A549 (cell line): ENCODE results near the gene ARPC2. TPM values are rescaled to one million over a fixed set of nuclear protein-coding genes. Genes with fewer than 3 reads are reported as not detected.

ENCODE experiments used
- ATAC-seq, 2 experiments: fragments of 200-7000 bp in 1 of 2; fragments of >200 bp in 1 of 2; cut with Nextera tagmentation in 1 of 2; cut with Tn5 transposase in 1 of 2; 3 replicates each; pipeline versions ENCODE4 v1.8.0 to v1.9.1; 2018 to 2020; ENCODE audit warnings: mild to moderate bottlenecking in 1 of 2, moderate library complexity in 1 of 2
- CTCF ChIA-PET: fragments of 300-600 bp; sonication (Branson Sonifier 250); formaldehyde crosslinking; extraction: SDS; loops from one replicate; lab custom pipeline; 2021; ENCODE audit warnings: antibody characterized with exemption, inconsistent platforms; lab: Yijun Ruan, JAX
- POLR2A ChIA-PET: fragments of 350-600 bp; formaldehyde crosslinking; extraction: SDS; loops from one replicate; lab custom pipeline; 2021; ENCODE audit warnings: antibody characterized with exemption, inconsistent platforms; lab: Yijun Ruan, JAX
- DNase-seq, 2 experiments: peaks; one replicate each; pipeline versions ENCODE4 v3.0.0 to v3.0.0-alpha.2; 2011 to 2016; ENCODE audit warnings: low read depth in 1 of 2, low spot score in 1 of 2
- FAIRE-seq: peaks from 2 replicates; lab custom pipeline; 2011; peaks lifted over from hg19 to GRCh38; lab: Jason Lieb, UNC
- H3K27ac ChIP-seq, 2 experiments: fragments of >200 bp; sonication (Bioruptor Twin); formaldehyde crosslinking; 3 replicates each; pipeline ENCODE4 v1.5.1; 2016 to 2017
- H3K4me1 ChIP-seq: fragments of >200 bp; sonication (Bioruptor Twin); formaldehyde crosslinking; 3 replicates; pipeline ENCODE4 v1.6.1; 2016
- H3K4me2 ChIP-seq: fragments of >200 bp; sonication (Bioruptor Twin); formaldehyde crosslinking; 3 replicates; pipeline ENCODE4 v1.6.1; 2016
- H3K4me3 ChIP-seq: fragments of >200 bp; sonication (Bioruptor Twin); formaldehyde crosslinking; 3 replicates; pipeline ENCODE4 v1.5.1; 2016
- H3K9me3 ChIP-seq: fragments of >200 bp; sonication (Bioruptor Twin); formaldehyde crosslinking; 3 replicates; pipeline ENCODE4 v1.6.1; 2016
- CEBPB ChIP-seq, 2 experiments: fragments of >200 bp in 1 of 2; sonication (Bioruptor Twin) in 1 of 2; formaldehyde crosslinking in 1 of 2; IDR thresholded peaks; 2 replicates each; pipeline ENCODE4 v1.6.1; 2012 to 2016
- CHD2 ChIP-seq: fragments of 150-350 bp; IDR thresholded peaks from 2 replicates; pipeline ENCODE4 v1.6.1; 2014; ENCODE audit warnings: low read length; ENCODE audit not compliant: partially characterized antibody
- CHD4 ChIP-seq: fragments of 200-600 bp; sonication (generic); IDR thresholded peaks from 2 replicates; pipeline ENCODE4 v1.6.1; 2016; ENCODE audit warnings: antibody characterized with exemption, mild to moderate bottlenecking, borderline replicate concordance
- EHMT2 ChIP-seq: fragments of 200-600 bp; sonication (generic); IDR thresholded peaks from 2 replicates; pipeline ENCODE4 v1.6.1; 2016; ENCODE audit warnings: antibody characterized with exemption, low read depth, mild to moderate bottlenecking, moderate library complexity
- ELK1 ChIP-seq: fragments of 150-350 bp; IDR thresholded peaks from 2 replicates; pipeline ENCODE4 v1.6.1; 2014; ENCODE audit warnings: low read depth, mild to moderate bottlenecking, low read length
- HEYL ChIP-seq: fragments of 250-450 bp; sonication (Bioruptor Pico); IDR thresholded peaks from 2 replicates; pipeline ENCODE4 v1.8.0; 2021; ENCODE audit warnings: mild to moderate bottlenecking, moderate library complexity
- HOXA7 ChIP-seq: fragments of 250-450 bp; sonication (Bioruptor Pico); IDR thresholded peaks from 2 replicates; pipeline ENCODE4 v1.5.0; 2020; ENCODE audit warnings: mild to moderate bottlenecking, moderate library complexity
- HOXB5 ChIP-seq: fragments of 250-450 bp; sonication (Bioruptor Pico); IDR thresholded peaks from 2 replicates; pipeline ENCODE4 v1.5.0; 2020; ENCODE audit warnings: mild to moderate bottlenecking, moderate library complexity
- JUN ChIP-seq, 2 experiments: fragments of >200 bp; sonication (Bioruptor Twin); formaldehyde crosslinking; IDR thresholded peaks; 2 replicates in 1 of 2; 3 replicates in 1 of 2; pipeline ENCODE4 v1.6.1; 2016 to 2017
- JUNB ChIP-seq: fragments of >200 bp; sonication (Bioruptor Twin); formaldehyde crosslinking; IDR thresholded peaks from 2 replicates; pipeline ENCODE4 v1.6.1; 2016
- KDM1A ChIP-seq: fragments of 200-600 bp; sonication (generic); IDR thresholded peaks from 2 replicates; pipeline ENCODE4 v1.6.1; 2016; ENCODE audit warnings: low read depth, mild to moderate bottlenecking
- MAX ChIP-seq: IDR thresholded peaks from 2 replicates; pipeline ENCODE4 v1.6.1; 2012
- MAZ ChIP-seq: fragments of 150-350 bp; IDR thresholded peaks from 2 replicates; pipeline ENCODE4 v1.6.1; 2014; ENCODE audit warnings: antibody characterized with exemption, low read depth, low read length, borderline replicate concordance
- MYC ChIP-seq: IDR thresholded peaks from 2 replicates; pipeline ENCODE4 v1.6.1; 2012; ENCODE audit warnings: mild to moderate bottlenecking, inconsistent platforms, low read length, improper control_type of control experiment, borderline replicate concordance
- NFE2L2 ChIP-seq: fragments of 150-350 bp; conservative IDR thresholded peaks from 2 replicates; pipeline ENCODE4 v1.6.1; 2014; ENCODE audit warnings: low read length
- NPAS2 ChIP-seq: fragments of 250-450 bp; sonication (Bioruptor Pico); IDR thresholded peaks from 2 replicates; pipeline ENCODE4 v1.8.0; 2022; ENCODE audit warnings: mild to moderate bottlenecking, moderate library complexity, borderline replicate concordance
- POLR2A ChIP-seq: IDR thresholded peaks from 2 replicates; pipeline ENCODE4 v1.6.1; 2012; ENCODE audit warnings: mild to moderate bottlenecking, low read length
- POLR2AphosphoS2 ChIP-seq: conservative IDR thresholded peaks from 2 replicates; pipeline ENCODE4 v1.6.1; 2012; ENCODE audit warnings: low read length, improper control_type of control experiment, inconsistent platforms
- RAD21 ChIP-seq, 2 experiments: fragments of >200 bp in 1 of 2; sonication (Bioruptor Twin) in 1 of 2; formaldehyde crosslinking in 1 of 2; IDR thresholded peaks in 1 of 2; conservative IDR thresholded peaks in 1 of 2; 2 replicates in 1 of 2; 3 replicates in 1 of 2; pipeline ENCODE4 v1.6.1; 2012 to 2018; ENCODE audit warnings: inconsistent platforms in 1 of 2
- RARB ChIP-seq: fragments of 250-450 bp; sonication (Bioruptor Pico); IDR thresholded peaks from 2 replicates; pipeline ENCODE4 v1.8.0; 2021; ENCODE audit warnings: mild to moderate bottlenecking, moderate library complexity
- RCOR1 ChIP-seq: fragments of 150-350 bp; IDR thresholded peaks from 2 replicates; pipeline ENCODE4 v1.6.1; 2014; ENCODE audit warnings: antibody characterized with exemption, low read length, low read depth
- SREBF2 ChIP-seq: fragments of 450-650 bp; IDR thresholded peaks from 2 replicates; pipeline ENCODE4 v1.6.1; 2014; ENCODE audit warnings: mild to moderate bottlenecking, moderate library complexity
- TFCP2L1 ChIP-seq: fragments of 250-450 bp; sonication (Bioruptor Pico); IDR thresholded peaks from 2 replicates; pipeline ENCODE4 v1.5.0; 2021; ENCODE audit warnings: mild to moderate bottlenecking
- ZNF302 ChIP-seq: fragments of 250-450 bp; sonication (Bioruptor Pico); IDR thresholded peaks from 2 replicates; pipeline ENCODE4 v1.9.0; 2021; ENCODE audit warnings: inconsistent platforms, mild to moderate bottlenecking, moderate library complexity
- WGBS: methylation state at CpG from one replicate; pipeline ENCODE4 v1.1.6; 2017; ENCODE audit errors: missing lambda C conversion rate; 5-methylcytosine and 5-hydroxymethylcytosine counted together
- polyA plus RNA-seq, 4 experiments: library from polyadenylated mRNA; depleted of rRNA in 3 of 4; stranded (reverse); fragments of >200 nt; fragmentation: RNase III in 1 of 4; extraction: RNeasy Plus Mini Kit Qiagen cat#74134 plus additional on column Dnase treatment in 1 of 4; gene quantifications; 2 replicates in 3 of 4; 3 replicates in 1 of 4; pipeline ENCODE4 v1.2.3, GENCODE V29; 2011 to 2017

ARPC2 gene
- polyA plus RNA-seq, 2 of the 4 experiments (the other 2 are of a cell fraction): 263 to 374 TPM

DNA sequence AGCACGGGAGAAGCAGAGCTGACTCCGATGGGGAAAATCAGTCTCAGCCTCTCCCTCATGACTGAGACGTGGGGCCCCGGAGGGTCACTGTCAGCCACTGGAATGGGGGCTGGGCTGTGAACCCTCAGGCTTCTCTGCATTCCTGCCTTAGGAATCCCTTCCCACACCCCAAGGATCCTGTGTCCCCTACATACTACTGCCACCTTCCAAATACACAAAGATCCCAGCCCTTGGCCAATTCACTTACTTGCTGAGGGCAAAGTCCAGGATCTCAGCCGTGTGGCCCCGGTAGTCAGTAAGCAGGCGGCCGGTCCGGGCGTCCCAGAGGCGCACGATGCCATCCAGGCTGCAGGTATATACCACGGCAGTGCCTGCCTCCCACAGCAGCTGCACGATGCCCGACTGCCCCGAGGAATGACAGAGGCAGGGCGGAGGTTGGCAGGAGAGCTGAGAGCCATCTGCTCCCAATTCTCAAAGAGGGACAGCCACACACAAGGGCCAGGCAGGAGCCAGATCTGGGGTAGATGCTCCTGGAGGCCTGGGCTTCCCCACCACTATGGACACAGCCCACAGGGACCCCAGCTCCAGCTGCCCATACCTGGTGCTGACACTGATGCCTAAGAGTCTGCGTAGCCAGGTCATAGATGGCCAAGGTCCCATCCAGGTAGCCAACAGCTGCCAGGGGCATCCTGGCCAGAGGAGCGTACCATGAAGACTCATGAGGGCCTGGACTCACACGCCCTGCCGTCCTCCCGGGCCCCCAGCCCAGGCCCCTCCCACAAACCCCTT, 48.0 kb downstream of the ARPC2 start:
- FAIRE-seq (no peak), DNase-seq (no peak), ATAC-seq (no peak)
- ChIA-PET CTCF (interaction anchor here (0.8 kb wide), 1 partner anchor 9 kb away, joined by 3 read pairs; no protein-coding TSS in a partner anchor), POLR2A (no interaction called here)
- TF ChIP-seq ZNF302 (CRISPR knock-in tag): no peak
- TF ChIP-seq POLR2AphosphoS2: no peak
- no peak for TF ChIP-seq NPAS2 (CRISPR knock-in tag)
- TF ChIP-seq POLR2A: no peak
- TF ChIP-seq RAD21 (conservative IDR thresholded peaks at IDR 0.05 in 1 of 2, IDR thresholded peaks at IDR 0.05 in 1 of 2): no peak
- TF ChIP-seq JUNB: no peak
- TF ChIP-seq HEYL (CRISPR knock-in tag): no peak
- TF ChIP-seq NFE2L2: no peak
- TF ChIP-seq JUN (IDR thresholded peaks at IDR 0.05): no peak
- no peak for TF ChIP-seq KDM1A
- TF ChIP-seq MYC: no peak
- no peak for TF ChIP-seq CHD2
- Histone ChIP-seq H3K4me3 (no peak overlapping the region), H3K4me1 (peaks cover 5% of the 10 kb centered on the region; the same call in 1 of the 3 replicates), H3K9me3 (no peaks in the 10 kb centered on the region), H3K27ac (no peak overlapping the region), H3K4me2 (no peak overlapping the region)
- WGBS: 82% methylated on average over 19 of the region's 22 CpGs

DNA sequence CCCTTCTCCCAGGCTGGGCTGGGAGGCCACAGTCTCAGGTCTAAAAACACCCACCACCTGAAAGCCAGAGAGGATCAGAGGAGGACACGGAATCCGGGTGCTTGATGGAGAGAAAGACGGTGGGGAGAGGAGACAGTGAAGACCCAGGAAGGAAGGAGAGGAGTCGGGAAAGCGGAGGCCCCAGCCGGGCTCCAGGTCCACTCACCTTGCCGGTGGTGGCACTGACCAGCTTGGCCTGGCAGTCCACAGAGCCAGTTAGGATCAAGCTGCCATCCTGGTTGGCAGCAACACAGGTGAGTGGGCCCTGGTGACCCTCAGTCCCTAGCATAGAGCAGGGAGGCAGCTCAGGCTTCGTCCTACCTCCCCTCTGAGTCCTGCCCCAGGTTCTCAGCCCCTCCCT, 48.6 kb downstream of the ARPC2 start:
- no peak overlapping the region for H3K4me3 ChIP-seq
- H3K9me3 ChIP-seq: no peaks in the 10 kb centered on the region
- FAIRE-seq (no peak), DNase-seq (no peak), ATAC-seq (no peak)
- H3K4me1 ChIP-seq: peaks cover 5% of the 10 kb centered on the region; the same call in 1 of the 3 replicates
- CTCF ChIA-PET: interaction anchor here (0.8 to 1.9 kb wide), 2 partner anchors 8 to 10 kb away, joined by 3 to 7 read pairs; no protein-coding TSS in a partner anchor
- POLR2A ChIA-PET: no interaction called here
- no peak overlapping the region for H3K4me2 ChIP-seq
- no peak overlapping the region for H3K27ac ChIP-seq
- 93% methylated on average over 8 of the region's 8 CpGs for whole genome bisulfite sequencing
- TF ChIP-seq RARB (CRISPR knock-in tag) (no peak), JUNB (no peak), EHMT2 (no peak), JUN (IDR thresholded peaks at IDR 0.05) (no peak), CEBPB (IDR thresholded peaks at IDR 0.05) (no peak), MAZ (no peak), MAX (no peak)

GRCh38 chr2:218266316-218266979, 49.5 kb downstream of the ARPC2 start:
- no peak for ATAC-seq
- WGBS: 95% methylated on average over 12 of the region's 15 CpGs
- H3K27ac ChIP-seq: no peak overlapping the region
- TF ChIP-seq CHD4 (no peak), CEBPB (IDR thresholded peaks at IDR 0.05) (no peak), RCOR1 (no peak), SREBF2 (no peak), HOXA7 (CRISPR knock-in tag) (no peak), HOXB5 (CRISPR knock-in tag) (no peak), TFCP2L1 (CRISPR knock-in tag) (no peak), RARB (CRISPR knock-in tag) (no peak), ELK1 (no peak)
- TF ChIP-seq, all 56 proteins: peak for 0
- CTCF ChIA-PET: interaction anchor here (0.7 to 1.9 kb wide), 3 partner anchors 9 to 80 kb away, joined by 3 to 7 read pairs (median 3); no protein-coding TSS in a partner anchor
- DNase-seq (no peak), FAIRE-seq (no peak)
- Histone ChIP-seq H3K4me2 (no peak overlapping the region), H3K4me1 (peaks cover 9% of the 10 kb centered on the region), H3K9me3 (no peaks in the 10 kb centered on the region), H3K4me3 (no peak overlapping the region)
- POLR2A ChIA-PET: no interaction called here
